ENCODE measurements around the gene TAF1B. TPM values are rescaled to one million over a fixed set of nuclear protein-coding genes. Genes with fewer than 3 reads are reported as not detected.
A peak's percentile ranks its signal among the peaks of the same experiment; 100 is the strongest.

Gene TAF1B
- 10 to 100 TPM; 23.2 to 35.0 (median 29.0) TPM for polyA plus RNA-seq (ENCODE audit: insufficient read length in 4 of 4)

DNA sequence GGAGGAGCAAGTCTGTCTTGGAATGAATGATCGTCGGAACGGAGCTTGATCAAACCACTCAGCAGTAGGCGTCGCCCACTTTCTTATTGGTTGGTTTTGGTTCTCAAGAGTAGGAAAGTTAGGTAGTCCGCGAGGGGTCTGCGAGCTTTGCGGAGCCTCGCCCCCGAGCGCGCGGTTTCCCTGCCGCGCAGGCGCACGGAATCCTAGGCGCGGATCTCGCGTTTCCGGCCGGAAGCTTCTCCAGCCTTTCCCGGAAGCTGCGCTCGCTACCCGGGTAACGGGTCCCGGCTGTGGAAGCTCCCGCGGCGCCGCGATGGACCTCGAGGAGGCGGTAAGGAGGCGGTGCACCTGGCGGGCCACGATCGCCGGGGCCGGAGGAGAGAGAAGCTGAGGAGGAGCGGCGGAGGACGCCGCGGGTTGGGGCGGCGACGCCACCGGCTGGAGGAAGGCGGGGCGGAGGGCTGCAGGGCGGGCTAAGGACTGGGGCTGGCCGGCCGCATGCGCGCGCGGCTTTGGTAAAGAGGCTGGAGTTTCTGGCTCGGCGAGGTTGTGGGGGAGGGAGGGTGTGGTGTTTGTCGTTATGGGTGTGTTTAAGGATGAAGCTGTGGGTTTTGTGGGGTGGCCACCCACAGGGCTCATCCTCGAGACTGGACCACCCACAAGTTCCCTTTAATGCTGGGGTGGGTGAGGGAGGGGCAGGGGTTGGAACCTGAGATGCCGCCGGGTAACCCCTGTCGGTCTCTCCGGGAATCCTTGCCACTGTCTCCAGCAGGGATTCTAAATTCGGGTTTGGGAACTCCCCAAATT, at the start of gene TAF1B:
Gene TAF1B, plus strand, starts transcription at position 246 of the 807 bp plus-strand sequence. Its CDS starts 68 bp downstream, at position 314.
- peak; percentile 88 to 95 (median 92) for DNase-seq (ENCODE audit: low read depth in 4 of 4, low spot score in 3 of 4)

DNA sequence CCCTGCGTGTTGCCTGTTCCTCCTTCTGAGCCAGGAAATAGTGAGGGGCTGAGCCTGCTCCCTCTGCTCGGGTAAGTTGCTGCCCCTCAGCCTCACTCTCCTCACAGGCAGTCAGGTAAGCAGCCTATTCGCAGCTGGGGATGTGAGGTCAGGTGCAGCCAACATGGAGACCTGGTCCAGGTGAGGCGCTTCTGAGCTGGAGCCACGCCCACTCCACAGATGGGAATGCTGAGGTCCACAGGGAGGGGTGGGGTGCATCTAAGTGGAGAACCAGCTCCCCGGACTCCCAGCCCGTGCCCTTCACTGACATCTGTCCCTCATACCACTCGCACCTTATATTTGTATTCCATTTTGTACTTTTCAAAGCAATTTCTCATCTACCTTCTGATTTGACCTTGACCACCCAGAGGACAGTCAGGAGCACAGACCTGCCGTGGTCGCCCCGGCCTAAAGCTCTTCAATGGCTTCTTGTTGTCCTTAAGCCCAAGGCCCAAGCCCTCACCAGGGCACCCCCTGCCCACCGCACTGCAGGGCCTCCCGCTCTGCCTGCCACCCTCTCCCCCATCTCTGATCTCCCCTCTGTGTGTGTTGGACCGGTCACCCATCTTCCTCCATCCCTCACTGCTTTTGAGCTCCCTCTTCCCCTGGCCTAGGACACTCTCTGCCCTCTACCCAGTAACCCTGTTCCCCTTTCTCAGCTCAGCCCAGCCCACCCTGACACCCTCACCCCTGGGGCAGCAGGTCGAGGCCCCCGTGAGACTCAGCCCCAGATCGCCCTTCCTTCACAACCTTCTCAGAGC, 49.2 kb upstream of the TAF1B start:
- DNase-seq (ENCODE audit: low read depth in 4 of 4, low spot score in 3 of 4): no peak

DNA sequence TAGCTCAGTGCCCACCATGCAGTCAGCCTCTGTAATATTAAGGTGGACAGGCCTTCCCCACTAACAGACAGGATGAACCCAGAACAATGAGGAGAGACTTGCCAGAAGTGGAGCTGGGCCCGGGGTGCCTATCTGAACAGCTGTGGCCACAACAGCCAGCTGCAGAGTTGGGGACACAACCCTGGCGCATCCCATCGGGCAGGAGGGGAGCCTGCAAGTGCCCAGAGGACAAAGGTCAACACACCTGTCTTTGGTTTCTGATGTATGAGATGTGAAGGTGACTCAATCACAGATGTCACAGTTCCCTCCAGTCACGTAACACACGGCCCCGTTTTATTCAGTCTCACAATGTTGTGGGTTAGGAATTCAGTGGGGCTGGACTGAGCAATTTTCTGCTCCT, 48.2 kb upstream of the TAF1B start:
- no peak for DNase-seq (ENCODE audit: low read depth in 4 of 4, low spot score in 3 of 4)

DNA sequence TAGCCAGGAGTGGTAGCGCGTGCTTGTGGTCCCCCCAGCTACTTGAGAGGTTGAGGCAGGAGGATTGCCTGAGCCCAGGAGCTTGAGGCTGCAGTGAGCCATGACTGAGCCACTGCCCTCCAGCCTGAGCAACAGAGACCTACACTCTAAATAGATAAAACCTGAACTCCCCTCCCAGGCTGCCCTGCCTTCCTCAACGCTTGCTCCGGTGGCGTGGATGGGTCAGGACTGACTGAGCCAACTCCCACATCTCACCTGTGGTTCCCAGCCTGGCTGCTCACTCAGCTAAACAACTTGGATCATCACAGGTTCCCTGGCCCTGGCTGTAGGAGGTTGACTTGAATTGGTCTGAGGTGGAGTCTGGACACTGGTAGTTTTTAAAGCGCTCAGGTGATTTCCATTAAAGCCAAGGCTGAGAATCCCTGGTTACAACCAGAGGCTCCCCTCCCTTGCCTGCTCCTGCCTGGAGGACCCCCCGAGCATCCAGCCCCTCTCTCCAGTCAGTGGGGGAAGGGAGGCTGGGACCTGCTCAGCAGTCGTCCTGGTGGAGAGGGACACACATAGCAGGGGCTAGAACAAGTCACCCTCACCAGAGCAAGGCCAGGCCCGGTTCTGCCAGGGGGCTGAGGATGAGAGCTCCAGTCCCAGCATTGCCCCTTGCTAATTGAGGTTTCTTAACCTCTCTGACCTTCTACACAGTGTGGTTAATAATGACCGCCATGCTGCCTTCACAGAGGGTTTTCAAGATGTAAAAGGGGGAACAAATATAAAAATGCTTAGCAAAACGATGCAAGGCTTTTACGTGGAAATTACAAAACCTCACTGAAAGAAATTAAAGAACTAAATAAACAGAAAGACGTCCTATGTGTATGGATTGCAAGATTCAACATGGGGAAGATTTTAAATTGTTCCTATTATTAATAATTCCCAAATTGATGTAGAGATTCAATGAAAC, 46.9 kb upstream of the TAF1B start:
- no peak for DNase-seq (ENCODE audit: low read depth in 4 of 4, low spot score in 3 of 4)

DNA sequence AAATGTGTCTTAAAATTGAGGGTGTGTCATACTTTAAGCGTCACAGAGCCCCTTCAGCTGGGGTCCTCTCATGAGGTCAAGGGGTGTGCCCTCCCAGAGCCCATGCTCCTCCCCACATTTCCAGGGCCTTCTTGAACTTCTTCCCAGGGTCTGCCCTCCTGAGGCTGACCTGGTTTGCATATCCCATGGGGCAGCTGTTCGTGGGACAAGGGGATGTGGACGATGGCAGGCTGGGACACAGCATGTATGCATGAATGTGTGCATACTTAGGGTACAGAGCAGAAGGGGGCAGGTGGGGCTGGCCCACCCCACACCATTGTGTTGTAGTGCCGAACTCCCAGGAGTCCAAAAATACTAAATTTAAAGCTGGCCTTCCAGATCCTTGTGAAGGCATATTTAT, 46.2 kb upstream of the TAF1B start:
- DNase-seq (ENCODE audit: low read depth in 4 of 4, low spot score in 3 of 4): no peak

DNA sequence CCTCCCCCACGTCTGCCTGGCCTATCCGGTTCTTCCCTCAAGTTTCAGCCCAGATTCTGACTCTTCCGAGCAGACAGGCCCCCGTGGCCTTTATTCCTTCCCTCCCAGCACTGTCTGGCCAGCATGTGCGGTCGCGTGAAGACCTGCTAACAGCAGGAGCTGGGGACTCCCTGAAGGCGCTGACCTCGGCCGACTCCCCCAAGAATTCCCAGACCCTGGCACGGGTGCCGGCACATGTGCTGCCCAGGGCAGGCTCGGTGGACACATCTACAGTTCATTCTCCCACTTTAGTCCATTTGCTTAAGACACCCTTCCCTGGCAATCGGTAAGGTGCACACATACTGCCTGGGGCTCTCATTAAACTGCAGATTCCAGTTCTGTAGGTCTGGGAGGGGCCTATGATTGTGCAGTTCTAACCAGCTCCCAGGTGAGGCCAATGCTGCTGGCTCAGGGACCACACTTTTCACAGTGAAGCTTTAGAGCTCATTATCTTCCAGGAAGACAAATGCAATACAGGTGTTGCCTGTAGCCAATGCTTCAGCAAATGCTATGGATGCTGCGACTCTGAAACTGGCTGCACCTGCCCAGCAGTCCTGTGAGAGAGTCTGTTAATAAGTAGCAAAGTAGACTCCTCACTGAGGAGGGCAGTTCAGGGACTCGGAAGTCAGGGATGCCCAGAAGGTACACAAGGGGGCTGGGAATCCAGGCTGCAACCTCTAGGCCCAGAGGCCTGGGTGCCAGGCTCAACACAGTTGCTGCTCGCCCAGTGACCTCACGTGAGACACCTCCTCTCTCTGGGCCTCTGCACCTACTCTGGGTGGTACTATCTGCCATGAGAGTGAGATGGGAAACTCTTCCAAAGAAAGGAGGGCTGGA, 45.4 kb upstream of the TAF1B start:
- no peak for DNase-seq (ENCODE audit: low read depth in 4 of 4, low spot score in 3 of 4)

DNA sequence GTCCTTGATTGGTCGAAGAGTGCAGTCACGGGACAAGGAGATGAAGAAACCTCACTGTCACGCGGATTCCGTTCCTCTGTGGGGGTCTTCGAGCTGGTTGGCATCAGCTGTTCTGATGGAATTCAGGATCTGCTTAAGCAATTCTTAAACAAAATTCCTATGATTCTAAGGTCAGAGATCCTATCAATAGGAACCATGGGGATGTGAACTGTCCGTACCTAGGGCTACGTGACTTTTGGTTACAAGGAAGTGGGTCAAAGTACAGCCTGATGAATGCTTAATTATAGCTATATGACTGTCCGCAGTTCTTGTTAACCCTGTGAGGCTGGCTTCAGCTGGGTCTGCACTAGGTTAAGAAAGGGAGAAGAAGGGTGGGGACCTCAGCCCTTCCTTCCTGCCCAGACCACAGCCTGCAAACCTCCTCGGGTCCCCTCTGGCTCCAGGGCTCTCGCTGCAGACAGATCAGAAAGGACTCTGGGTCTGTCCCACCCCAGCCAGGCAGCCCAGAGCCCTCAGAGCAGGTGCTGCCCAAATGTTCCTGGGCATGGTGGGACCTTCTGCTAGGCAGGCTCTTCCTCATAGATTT, 44.2 kb upstream of the TAF1B start:
- no peak for DNase-seq (ENCODE audit: low read depth in 4 of 4, low spot score in 3 of 4)

DNA sequence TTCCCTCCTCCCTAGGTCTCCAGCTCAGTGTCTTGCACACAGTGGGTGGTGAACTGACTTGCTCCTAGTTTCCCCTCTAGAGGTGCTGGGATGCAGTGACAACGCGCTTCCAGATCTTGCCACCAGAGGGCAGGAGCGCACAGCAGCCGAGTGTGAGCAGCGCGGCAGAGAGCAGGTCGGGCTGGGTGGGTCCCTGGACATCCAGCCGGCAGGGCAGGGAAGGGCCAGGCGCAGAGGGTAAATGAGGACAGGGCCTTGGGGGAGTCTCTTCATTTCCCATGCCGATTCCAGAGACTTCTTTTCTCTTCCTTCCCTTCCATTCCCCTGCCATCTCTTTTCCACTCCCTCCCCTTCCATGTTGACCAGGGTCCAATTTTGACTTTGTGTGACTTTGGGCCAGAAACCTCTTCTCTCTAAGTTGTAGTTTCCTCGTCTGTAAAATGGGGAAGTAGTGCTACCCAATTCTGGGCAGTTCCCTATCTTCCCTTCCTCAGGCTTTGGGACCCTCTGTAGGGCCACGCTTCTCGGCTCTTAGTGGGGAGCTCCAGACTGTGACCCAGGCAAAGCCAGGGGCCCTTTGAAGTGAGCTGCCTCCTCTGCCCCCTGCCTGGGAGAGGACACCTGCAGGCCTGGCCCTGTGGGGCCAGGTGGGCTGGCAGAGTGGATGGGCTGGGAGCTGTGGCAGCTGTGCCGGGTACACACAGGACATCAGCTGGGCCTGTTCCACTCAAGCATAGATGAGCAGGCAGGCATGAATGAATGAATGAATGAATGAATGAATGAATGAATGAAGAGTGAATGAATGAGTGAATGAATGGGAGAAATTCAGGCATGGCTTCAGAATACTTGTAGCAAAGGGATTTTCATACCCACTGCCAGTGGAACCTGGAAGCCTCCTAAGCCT, 43.3 kb upstream of the TAF1B start:
- DNase-seq (ENCODE audit: low read depth in 4 of 4, low spot score in 3 of 4): peak in 3 of 4 donors; percentile 63 to 82 (median 72)

DNA sequence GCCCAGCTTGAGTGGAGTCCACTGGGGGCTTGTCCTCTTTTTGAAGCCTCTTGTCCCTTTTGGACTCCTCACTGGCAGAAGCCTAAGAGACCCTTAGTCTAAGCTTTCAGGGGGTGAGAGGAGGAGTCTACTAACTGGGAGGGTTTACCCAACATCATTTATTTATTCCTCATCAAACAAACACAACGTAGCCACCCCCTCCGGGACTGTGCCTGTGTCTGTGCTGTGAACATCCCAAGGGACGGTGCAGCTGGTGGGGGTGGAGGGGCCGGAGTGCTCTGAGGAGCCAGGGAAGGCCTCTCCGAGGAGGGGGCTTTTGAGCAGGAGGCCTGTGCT, 42.7 kb upstream of the TAF1B start:
- DNase-seq (ENCODE audit: low read depth in 4 of 4, low spot score in 3 of 4): no peak

DNA sequence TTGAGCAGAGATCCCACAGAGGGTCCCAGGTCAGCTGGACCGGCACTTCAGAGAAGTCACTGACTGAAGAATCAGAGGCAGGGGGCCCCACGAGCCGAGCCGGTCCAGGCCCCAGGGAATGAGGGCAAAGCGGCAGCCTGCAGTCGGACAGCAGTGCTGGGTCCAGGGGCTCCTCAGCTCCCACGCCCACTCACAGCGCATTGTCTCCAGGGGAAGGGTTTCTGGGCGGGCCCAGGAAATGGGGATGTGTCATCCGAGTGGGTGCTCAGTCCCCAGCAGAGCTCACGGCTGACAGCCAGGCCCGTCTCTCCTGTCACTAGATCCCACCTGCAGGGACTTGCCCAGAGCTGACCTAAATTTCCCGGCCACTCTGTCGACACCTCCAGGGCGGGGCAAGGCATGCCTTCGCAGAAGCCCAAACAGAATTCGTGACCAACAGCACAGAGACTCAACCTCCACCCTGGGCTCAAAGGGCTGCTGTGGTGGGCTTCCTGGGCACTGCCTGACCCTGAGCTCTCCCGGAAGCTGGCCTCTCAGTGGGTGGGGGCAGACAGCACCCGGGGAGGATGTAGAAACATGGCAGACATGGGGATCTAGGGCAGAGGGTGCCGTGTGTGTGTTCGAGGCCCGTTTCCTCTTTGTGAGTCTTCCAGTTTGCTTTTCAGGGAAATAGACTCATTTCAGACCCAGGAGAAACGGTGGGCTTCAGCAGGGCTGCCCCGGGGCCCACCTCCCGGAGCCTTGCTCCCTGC, 42.1 kb upstream of the TAF1B start:
- DNase-seq (ENCODE audit: low read depth in 4 of 4, low spot score in 3 of 4): no peak

DNA sequence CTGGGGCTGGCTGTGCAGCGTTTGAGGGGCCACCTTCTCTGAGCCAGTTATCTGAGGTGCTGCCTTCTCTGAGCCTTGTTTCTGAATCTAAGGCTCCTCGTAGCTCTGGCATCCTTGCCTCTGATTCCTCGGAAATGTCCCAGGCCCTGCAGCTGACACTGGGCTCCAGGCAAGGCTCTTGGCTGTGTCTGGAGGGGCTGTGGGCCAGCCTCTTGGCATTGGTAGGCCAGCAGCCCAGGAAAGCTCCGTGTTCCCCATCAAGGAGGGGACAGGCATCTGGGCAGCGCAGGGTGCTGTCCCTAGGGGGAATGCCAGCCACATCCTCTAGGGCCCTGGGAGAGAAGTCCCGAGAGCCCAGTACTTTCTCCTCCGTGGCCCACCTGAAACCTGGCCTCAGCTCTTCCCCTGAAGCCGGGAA, 40.7 kb upstream of the TAF1B start:
- DNase-seq (ENCODE audit: low read depth in 4 of 4, low spot score in 3 of 4): no peak

DNA sequence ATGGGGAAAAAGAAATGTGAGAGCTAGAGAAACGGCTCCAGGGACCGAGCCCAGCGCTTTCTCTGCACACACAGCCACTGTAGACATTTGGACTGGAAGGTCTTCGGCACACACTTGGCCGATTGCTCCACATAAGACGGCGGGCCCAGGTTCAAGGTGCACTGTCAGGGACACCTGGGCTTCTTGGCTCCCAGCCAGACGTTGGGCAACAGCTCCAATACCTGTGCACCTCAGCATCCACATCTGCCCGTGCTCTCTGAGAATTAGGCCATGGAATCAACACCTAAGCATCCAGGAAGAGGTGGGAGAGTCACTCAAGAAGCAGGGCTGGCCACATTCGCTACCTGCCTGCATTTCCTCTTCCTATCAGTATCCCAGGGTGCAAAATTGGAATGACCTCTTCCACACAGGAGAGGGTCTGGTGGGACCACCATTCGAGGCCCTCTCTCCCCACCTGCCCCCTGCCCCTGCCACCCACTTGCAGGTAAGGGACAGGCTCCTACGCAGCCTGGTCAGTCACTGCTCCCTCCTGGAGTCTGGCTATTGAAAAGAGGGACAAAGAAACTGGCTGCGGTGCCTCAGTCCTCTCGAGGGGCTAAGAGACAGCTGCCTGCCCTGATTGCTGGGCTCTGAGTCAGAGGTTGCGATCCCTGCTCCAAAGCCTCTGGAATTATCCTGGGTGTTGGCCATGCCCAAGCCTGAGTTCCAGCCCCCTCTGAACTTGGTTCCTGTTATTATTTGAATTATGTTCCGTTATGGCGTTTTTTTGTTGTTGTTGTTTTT, 40.1 kb upstream of the TAF1B start:
- DNase-seq (ENCODE audit: low read depth in 4 of 4, low spot score in 3 of 4): no peak

DNA sequence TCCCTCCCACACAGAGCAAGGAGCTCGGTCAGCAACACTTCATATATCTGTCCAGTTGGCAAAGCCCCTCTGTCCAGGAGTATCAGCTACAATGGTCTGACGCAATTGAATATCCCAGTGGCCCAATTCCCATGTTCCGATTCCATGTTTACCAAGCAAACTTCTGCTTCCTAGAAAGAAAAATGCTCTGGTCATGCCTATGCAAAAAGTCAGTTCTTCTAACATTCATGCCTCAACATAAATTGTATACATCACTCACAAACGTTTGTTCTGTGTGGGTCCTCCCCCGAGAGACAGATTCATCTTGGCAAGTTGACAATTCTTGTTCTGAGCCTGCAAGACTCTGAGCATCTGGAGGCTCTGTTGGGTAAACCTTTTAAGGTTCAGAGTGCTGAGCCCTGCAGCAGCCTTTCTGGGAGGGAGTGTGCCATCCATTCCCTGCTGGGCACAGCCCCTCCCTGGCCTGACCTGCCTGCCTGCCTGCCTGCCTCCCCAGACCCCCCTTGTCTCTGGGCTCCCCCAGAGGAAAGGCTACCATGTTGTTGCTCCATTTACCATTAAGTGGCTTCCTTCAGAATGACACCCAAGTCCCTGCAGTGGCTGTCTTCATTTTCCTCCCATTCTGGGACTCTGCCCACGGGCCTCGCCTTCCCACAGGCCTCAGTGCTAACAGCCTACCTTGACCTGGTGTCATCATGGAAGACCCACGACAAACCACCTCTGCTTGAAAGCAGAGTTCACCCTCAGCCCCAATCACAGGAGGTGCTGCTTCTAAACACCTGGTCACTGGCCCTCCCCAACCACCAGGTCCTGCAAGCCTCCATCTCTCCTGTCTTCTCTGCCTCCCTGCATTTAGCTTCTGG, 37.6 kb upstream of the TAF1B start:
- no peak for DNase-seq (ENCODE audit: low read depth in 4 of 4, low spot score in 3 of 4)

DNA sequence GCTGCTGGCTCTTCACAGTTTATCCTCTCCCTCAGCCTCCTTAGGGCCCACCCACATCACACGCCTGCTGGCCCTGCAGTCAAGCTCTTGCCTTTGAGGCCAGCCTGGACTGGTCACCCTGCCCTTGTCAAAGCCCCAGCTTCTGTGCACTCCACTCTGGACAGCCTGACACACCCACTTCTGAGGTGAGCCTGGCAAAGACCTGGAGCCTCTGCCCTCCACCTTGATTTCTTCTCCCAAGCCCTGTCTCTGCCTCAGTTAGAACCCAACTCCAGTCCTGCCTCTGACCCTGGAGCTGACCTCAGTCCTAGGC, 37.0 kb upstream of the TAF1B start:
- DNase-seq (ENCODE audit: low read depth in 4 of 4, low spot score in 3 of 4): no peak

DNA sequence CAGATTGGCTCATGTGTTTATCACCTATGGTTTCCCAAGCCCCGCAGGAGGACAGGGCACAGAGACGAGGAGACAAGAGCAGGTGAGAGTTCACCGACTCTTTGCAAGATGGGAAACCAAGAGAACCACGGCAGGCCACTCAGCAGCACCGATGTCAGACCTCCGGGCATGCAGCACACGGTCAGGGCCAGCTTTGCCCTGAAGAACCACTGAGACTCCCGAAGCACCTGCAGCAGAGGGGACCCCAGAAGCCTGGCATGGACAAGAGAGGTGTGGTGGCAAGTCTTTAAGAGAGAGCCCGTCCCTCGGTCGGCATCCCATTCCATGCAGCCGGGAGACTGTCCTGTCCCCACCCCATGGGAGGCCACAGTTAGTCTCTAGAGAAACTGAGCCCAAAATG, 36.6 kb upstream of the TAF1B start:
- DNase-seq (ENCODE audit: low read depth in 4 of 4, low spot score in 3 of 4): no peak

DNA sequence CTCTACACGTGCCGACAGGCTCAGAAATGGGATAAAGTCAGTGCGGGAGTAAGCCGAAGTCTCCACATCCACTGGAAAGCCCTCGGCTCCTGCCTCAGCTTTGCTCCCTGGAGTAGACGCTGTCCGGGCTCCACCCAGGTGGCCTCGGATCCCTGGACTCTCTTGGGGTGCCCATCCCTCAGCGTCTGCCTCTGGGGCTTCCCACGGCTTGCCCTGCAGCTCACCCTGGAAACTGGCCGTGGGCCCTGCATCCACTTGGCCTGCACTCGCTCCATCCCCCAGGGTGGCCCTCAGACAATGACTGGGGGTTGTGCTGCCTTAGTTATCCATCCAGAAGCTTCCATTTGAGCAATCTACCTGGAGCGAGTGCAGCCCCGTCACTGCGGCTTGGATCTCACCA, 36.2 kb upstream of the TAF1B start:
- no peak for DNase-seq (ENCODE audit: low read depth in 4 of 4, low spot score in 3 of 4)
